Naive thymus-derived CD8-positive, alpha-beta T cell (primary cell): Measurements from ENCODE around the gene SMPD3. TPM values are rescaled to one million over a fixed set of nuclear protein-coding genes. Genes with fewer than 3 reads are reported as not detected.
"Not testable (repeated sequence)": the region's sequence is repeated elsewhere in the genome, so short reads cannot be mapped to it uniquely, and the experiment has no call there.

ENCODE experiments used
- ATAC-seq, 2 donors: fragments of 150-1000 bp; cut with Tn5 transposase in 1 of 2; sonication (Bioruptor Pico), chemical (Tn5 transposase) in 1 of 2; 1 replicate in 1 of 2; 2 replicates in 1 of 2; pipeline ENCODE4 v1.10.0; 2021; ENCODE audit warnings: mild to moderate bottlenecking in 2 of 2, moderate library complexity in 2 of 2
- POLR2A ChIA-PET: fragments of 350-600 bp; sonication (Branson Sonifier 250); formaldehyde crosslinking; loops from one replicate; lab custom pipeline; 2021; ENCODE audit warnings: antibody characterized with exemption; lab: Charles Lee
- DNase-seq, 10 donors: peaks; one replicate each; pipeline versions ENCODE4 v3.0.0 to v3.0.0-alpha.2; 2020 to 2022
- H3K27ac Mint-ChIP-seq, 10 donors: one replicate each; pipeline ENCODE4 v1.8.0; 2020 to 2022; ENCODE audit warnings: mild to moderate bottlenecking in 10 of 10, mixed read lengths in 10 of 10, moderate library complexity in 4 of 10, inconsistent platforms in 1 of 10
- H3K27me3 Mint-ChIP-seq, 5 donors: one replicate each; pipeline ENCODE4 v1.8.0; 2021 to 2022; ENCODE audit warnings: mixed read lengths in 5 of 5
- H3K36me3 Mint-ChIP-seq, 3 donors: one replicate each; pipeline ENCODE4 v1.8.0; 2020 to 2022; ENCODE audit warnings: mixed read lengths in 3 of 3, mild to moderate bottlenecking in 2 of 3, inconsistent platforms in 1 of 3
- H3K4me1 Mint-ChIP-seq, 4 donors: one replicate each; pipeline ENCODE4 v1.8.0; 2021 to 2022; ENCODE audit warnings: mixed read lengths in 4 of 4
- H3K4me3 Mint-ChIP-seq, 10 donors: one replicate each; pipeline ENCODE4 v1.8.0; 2020 to 2022; ENCODE audit warnings: mild to moderate bottlenecking in 10 of 10, mixed read lengths in 10 of 10, moderate library complexity in 6 of 10, inconsistent platforms in 1 of 10
- H3K9me3 Mint-ChIP-seq, 9 donors: one replicate each; pipeline ENCODE4 v1.8.0; 2020 to 2022; ENCODE audit warnings: mixed read lengths in 9 of 9, mild to moderate bottlenecking in 3 of 9, inconsistent platforms in 1 of 9, moderate library complexity in 1 of 9
- polyA plus RNA-seq, 3 donors: library from polyadenylated mRNA; unstranded; fragments of 300-500 nt; fragmentation: Illumina TruSeq; gene quantifications; one replicate each; pipeline ENCODE4 v1.2.3, GENCODE V29; 2021
- total RNA-seq, 8 experiments: library from RNA in 2 of 8; stranded (reverse) in 2 of 8; gene quantifications; one replicate each; pipeline ENCODE4 v1.2.3 and lab custom pipeline; 2021 to 2026

The SMPD3 gene
- total RNA-seq (under 1 TPM; 0.27 to 0.88 TPM), polyA plus RNA-seq (1 to 10 TPM in 1 of 3 donors, under 1 TPM in 2; 0.80 to 3.5 (median 0.94) TPM), total RNA-seq (lab: John Stamatoyannopoulos, UW) (0.06 to 0.57 (median 0.09) reads per million in 6 experiments)

DNA sequence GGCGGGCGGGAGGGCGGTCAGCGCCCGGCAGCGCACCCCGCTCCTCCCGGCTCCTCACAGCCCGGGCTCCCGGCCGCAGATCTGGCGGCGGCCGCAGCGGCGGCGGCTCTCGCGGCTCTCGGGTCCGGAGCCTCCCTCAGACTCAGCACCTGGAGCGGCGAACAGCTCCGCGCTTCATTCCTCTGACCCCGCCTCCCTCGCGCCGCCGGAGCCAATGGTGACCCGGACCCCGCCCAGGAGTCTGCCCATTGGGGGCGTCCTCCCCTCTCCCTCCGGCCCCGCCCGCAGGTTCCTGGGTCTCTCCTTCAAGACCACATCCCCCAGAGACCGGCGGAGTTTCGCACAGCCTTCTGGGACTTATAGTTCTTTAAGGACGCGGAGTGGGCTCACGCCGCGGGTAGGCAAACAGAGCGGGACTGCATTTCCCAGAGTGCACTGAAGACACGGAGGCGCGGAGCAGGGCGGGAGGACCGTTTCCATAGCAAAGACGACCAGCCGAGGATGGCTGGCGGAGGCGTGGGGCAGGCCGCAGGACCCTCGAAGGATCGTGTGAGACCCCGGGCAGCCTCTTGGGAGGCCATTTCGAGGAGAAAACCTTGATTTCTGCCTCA, at the start of gene SMPD3:
TSS of gene SMPD3 (minus strand) at position 149 of the 611 bp plus-strand sequence. CDS start 76,327 bp downstream, outside the sequence.
- peak; percentile 94 to 99 (median 97) for DNase-seq
- POLR2A ChIA-PET: interaction anchor here (1.0 to 2.3 kb wide), 5 partner anchors 11 to 137 kb away, joined by 3 to 11 read pairs (median 3); partner anchors contain the start of genes PRMT7 and SLC7A6OS
- Mint-ChIP-seq H3K27me3 (peaks cover 14 to 44% (median 29%) of the 10 kb centered on the region in 5 donors), H3K36me3 (no peaks in the 10 kb centered on the region), H3K4me1 (peaks cover 8 to 27% (median 18%) of the 10 kb centered on the region in 4 donors), H3K27ac (peak within 1 kb of the TSS in 6 of 10 donors; percentile 4 to 71 (median 54)), H3K9me3 (peaks cover 0 to 2% (median 0%) of the 10 kb centered on the region in 9 donors), H3K4me3 (peak within 1 kb of the TSS; percentile 64 to 89 (median 78))
- ATAC-seq: peak; percentile 95 to 97

DNA sequence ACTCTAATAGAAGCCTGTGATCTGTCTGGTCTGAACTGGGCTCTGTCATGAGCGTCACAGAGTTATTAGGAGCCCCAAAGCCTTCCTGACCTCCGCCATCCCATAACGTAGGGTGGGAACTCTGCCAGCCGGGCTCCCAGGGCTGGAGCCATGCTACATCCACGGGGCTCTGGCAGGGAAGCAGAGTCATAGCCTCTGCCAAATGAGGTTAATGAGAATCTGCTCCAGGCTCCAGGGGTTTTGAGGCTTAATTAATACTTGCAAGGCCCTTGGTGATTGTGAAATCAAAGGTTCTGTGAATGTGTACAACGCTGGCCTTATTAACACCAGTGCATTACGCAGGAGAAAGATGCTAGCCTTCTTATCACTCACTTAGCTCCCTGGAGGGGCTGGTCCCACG, 48.4 kb upstream of the SMPD3 start:
- Mint-ChIP-seq H3K27me3 (peaks cover 0 to 4% (median 0%) of the 10 kb centered on the region in 5 donors), H3K4me3 (no peak overlapping the region), H3K9me3 (no peaks in the 10 kb centered on the region), H3K27ac (no peak overlapping the region), H3K4me1 (peaks cover 3 to 8% (median 4%) of the 10 kb centered on the region in 4 donors), H3K36me3 (no peaks in the 10 kb centered on the region)
- DNase-seq (no peak), ATAC-seq (no peak)
- POLR2A ChIA-PET: no interaction called here

DNA sequence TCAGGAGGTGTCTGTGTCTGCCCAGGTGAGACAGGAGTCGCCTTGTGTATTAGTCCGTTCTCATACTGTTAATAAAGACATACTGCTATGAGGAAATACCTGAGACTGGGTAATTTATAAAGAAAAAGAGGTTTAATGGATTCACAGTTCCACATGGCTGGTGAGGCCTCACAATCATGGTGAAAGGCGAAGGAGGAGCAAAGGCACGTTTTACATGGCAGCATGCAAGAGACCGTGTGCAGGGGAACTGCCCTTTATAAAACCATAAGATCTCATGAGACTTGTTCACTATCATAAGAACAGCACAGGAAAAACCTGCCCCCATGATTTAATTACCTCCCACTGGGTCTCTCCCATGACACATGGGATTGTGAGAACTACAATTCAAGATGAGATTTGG, 46.0 kb upstream of the SMPD3 start:
- H3K9me3 Mint-ChIP-seq, POLR2A ChIA-PET, H3K27me3 Mint-ChIP-seq, H3K27ac Mint-ChIP-seq, ATAC-seq, H3K4me3 Mint-ChIP-seq, DNase-seq, H3K36me3 Mint-ChIP-seq: not testable (repeated sequence)
- peaks cover 3 to 11% (median 5%) of the 10 kb centered on the region in 4 donors for H3K4me1 Mint-ChIP-seq

DNA sequence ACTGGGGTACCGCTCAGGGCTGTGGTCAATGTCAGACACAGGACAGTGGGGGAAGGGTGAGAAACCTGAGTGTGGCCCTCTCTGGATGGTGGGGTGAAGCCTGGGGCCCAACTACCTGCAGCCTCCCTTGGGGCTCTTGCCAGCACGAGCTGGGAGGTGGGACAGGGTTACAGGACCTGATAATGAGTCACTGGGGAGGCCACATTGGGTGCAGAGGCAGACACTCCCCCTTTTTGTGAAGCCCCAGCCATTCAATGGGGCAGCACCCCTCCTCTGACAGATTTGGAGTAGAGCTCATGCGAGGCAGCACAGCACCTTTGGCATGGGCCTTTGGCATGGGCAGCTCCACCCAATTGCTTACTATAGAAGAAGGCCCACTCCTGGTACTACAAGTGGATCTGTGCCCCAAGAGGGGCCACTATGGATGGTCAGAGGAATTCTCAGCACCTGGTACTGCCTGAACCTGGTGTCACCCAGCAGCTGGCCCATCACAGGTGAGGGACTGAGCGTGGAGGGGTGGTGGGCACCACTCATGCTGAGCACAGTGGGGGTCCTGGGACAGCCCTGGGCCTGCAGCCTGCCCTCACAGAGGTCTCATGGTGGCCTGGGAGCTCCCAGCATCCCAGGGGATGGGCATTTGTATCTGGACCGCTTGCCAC, 45.2 kb upstream of the SMPD3 start:
- ATAC-seq (no peak), DNase-seq (no peak)
- Mint-ChIP-seq H3K4me1 (peaks cover 0 to 11% (median 0%) of the 10 kb centered on the region in 4 donors), H3K36me3 (no peaks in the 10 kb centered on the region), H3K4me3 (no peak overlapping the region), H3K9me3 (no peaks in the 10 kb centered on the region), H3K27ac (no peak overlapping the region), H3K27me3 (peaks cover 0 to 5% (median 0%) of the 10 kb centered on the region in 5 donors)
- POLR2A ChIA-PET: interaction anchor here (0.5 kb wide), 1 partner anchor 255 kb away, joined by 4 read pairs; no protein-coding TSS in a partner anchor

DNA sequence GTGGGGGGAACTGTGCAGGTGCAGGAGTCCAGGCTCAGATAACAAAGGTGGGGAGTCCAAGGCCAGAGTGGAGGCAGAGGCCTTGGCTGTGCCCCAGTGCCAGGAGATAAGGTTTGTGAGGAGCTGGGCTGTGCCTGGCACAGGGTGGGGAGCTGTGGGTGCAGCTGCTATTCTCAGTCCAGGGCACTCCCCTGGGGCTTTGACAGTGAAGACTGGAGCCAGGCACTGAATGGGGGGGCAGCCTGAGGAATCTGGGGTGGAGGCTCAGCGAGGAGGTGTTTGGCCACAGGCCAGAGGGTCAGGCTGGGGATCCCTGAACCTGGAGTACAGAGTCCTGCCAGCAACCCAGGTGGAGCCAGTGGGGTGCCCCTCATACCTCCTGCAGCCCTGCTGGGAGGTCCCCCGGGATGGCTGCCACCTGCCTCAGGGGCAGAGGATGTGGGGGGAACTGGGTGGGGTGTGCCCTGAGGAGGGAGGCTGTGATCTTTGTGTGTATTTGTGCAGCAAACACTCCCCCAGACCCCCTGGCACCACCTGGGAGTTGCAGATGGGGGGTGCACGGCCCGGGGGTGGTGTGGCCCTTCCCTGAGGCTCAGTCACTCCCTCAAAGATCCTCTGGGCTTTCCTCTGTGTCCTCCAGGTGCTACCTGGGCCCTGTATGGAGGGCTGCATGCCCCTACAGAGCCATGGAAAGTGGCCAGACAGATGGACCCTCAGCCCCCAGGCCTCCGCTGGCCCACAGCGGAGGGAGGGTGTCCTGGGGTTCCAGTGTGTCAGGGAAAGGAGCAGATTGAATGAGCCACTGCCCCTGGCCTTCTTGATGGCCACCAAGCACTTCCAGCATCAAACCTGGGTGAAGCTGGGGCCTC, 44.5 kb upstream of the SMPD3 start:
- Mint-ChIP-seq H3K27me3 (peaks cover 0 to 5% (median 0%) of the 10 kb centered on the region in 5 donors), H3K27ac (peak overlapping the region in 1 of 10 donors; percentile 57), H3K36me3 (no peaks in the 10 kb centered on the region), H3K4me3 (no peak overlapping the region), H3K9me3 (no peaks in the 10 kb centered on the region), H3K4me1 (peaks cover 0 to 11% (median 0%) of the 10 kb centered on the region in 4 donors)
- no peak for ATAC-seq
- POLR2A ChIA-PET: interaction anchor here (0.5 kb wide), 1 partner anchor 254 kb away, joined by 4 read pairs; no protein-coding TSS in a partner anchor
- DNase-seq: no peak

DNA sequence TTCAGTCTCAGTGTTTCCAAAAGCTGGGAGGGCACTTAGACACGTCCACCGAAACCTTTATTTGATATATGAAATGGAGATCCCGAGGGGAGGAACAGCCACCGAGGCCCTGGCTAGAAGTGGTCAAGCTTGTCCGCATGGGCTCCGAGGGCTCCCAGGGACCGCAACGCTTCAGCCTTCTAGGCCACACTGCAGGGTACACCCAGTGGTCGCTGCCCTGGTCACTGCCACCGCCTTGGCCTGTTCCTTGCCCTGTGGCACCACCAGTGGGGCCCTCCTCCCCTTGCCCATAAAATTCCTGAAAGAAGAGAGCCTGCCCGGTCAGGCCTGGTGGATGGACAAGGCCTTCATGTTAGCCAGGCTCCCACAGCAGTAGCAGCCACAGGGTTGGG, 43.8 kb upstream of the SMPD3 start:
- Mint-ChIP-seq H3K27ac (peak overlapping the region in 1 of 10 donors; percentile 57), H3K9me3 (no peaks in the 10 kb centered on the region), H3K4me3 (no peak overlapping the region), H3K4me1 (peaks cover 0 to 11% (median under 1%) of the 10 kb centered on the region in 4 donors), H3K36me3 (no peaks in the 10 kb centered on the region), H3K27me3 (peaks cover 0 to 5% (median 0%) of the 10 kb centered on the region in 5 donors)
- DNase-seq: no peak
- POLR2A ChIA-PET: no interaction called here
- ATAC-seq: no peak

DNA sequence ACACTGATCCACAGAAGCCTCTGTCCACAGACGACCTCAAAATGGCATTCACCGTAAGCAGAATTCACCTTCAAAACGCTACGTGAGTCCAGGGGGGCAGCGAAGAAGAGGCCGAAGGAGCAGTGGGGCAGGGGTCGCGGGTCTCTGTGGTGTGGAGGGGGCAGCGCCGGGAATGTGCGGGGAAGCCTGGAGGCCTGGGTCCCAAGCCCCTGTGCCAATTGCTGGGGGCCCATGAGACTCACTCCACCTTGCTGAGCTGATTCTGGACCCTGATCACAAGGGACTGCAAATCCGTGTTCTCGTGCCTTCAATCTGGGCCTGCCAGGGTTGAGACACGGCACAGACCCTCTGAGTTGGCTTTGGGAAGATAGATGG, 43.3 kb upstream of the SMPD3 start:
- POLR2A ChIA-PET: no interaction called here
- Mint-ChIP-seq H3K36me3 (no peaks in the 10 kb centered on the region), H3K4me3 (no peak overlapping the region), H3K27me3 (peaks cover 0 to 5% (median 0%) of the 10 kb centered on the region in 5 donors), H3K9me3 (no peaks in the 10 kb centered on the region), H3K27ac (no peak overlapping the region), H3K4me1 (peaks cover 0 to 15% (median 1%) of the 10 kb centered on the region in 4 donors)
- ATAC-seq (no peak), DNase-seq (no peak)

DNA sequence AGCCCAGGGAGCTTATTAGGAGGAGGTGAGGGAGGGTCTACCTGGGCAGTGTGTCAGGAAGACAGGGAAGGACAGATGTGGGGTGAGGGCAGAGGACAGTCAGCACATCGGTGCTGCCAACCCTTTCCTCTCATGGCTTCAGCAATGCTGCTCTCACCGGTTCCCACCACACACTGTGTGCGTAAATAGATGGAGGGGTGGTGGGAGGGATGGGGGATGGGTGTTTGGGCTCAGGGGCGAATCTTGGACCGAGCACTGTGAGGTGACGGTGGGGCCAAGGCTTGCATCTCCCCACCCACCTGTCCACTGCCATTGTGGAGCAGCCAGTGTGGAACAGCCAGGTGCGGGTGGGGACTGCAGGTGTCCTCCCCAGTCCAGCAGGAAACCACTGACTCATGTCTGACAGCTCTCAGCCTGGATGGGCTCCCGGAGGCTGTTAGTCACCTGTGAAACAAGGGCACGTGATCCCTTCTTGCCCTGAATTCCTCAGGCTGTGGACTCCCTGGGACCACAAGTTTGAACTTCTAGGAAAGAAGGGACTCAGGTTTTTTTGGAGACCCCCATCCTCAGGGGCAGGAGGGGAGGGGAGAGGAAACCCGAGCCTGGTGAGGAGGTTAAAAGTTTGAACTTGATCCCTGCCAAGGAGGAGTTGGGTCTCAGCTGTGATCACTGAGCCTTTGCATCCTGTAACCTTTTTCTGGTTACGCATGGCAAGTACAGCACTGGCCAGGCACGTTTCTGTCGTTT, 42.7 kb upstream of the SMPD3 start:
- POLR2A ChIA-PET: no interaction called here
- no peaks in the 10 kb centered on the region for H3K9me3 Mint-ChIP-seq

DNA sequence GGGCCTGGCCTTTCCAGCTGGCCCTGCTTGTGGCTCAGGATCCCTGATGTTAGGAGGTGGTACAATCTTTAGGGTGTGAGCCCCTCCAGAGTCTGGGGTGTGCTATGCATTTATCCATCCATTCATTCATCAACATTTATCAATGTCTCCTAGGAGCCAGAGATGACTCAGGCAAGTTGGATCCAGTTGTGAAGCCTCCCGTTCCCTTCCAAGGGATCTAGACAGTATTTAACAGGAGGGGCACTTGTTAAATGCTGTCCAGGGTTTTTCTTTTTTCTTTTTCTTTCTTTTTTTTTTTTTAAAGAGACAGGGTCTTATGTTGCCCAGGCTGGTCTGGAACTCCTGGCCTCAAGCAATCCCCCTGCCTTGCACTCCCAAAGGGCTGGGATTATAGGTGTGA, 42.0 kb upstream of the SMPD3 start:
- Mint-ChIP-seq H3K4me1 (peaks cover 0 to 15% (median 1%) of the 10 kb centered on the region in 4 donors), H3K9me3 (no peaks in the 10 kb centered on the region), H3K27me3 (peaks cover 0 to 5% (median 0%) of the 10 kb centered on the region in 5 donors), H3K4me3 (no peak overlapping the region), H3K36me3 (no peaks in the 10 kb centered on the region), H3K27ac (peak overlapping the region in 1 of 10 donors; percentile 57)
- ATAC-seq (no peak), DNase-seq (no peak)
- POLR2A ChIA-PET: no interaction called here

More for the DNA sequence above, 42.7 kb upstream of the SMPD3 start:
- Mint-ChIP-seq H3K4me1 (peaks cover 0 to 15% (median 1%) of the 10 kb centered on the region in 4 donors), H3K27me3 (peaks cover 0 to 5% (median 0%) of the 10 kb centered on the region in 5 donors), H3K4me3 (no peak overlapping the region), H3K27ac (peak overlapping the region in 1 of 10 donors; percentile 57), H3K36me3 (no peaks in the 10 kb centered on the region)
- no peak for DNase-seq
- ATAC-seq: no peak

DNA sequence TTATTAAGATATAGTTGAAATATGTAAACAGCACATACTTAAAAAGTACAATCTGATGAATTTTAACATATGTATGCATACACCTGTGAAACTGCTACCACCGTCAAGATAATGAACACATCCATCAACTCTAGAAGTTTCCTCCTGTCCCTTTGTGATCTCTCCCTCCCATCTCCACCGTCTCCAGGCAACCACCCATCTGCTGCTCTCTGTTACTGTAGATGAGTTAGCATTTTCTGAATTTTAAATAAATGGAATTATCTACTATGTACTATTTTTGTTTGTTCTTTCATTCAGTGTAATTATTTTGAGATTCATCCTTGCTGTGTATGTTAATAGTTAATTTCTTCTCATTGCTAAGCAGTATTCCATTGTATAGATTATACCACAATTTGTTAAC, 40.2 kb upstream of the SMPD3 start:
- H3K4me3 Mint-ChIP-seq: no peak overlapping the region
- H3K36me3 Mint-ChIP-seq: no peaks in the 10 kb centered on the region
- peaks cover 0 to 15% (median 1%) of the 10 kb centered on the region in 4 donors for H3K4me1 Mint-ChIP-seq
- POLR2A ChIA-PET: interaction anchor here (0.5 kb wide), 1 partner anchor 70 kb away, joined by 4 read pairs; no protein-coding TSS in a partner anchor
- no peak for DNase-seq
- no peak for ATAC-seq
- H3K27me3 Mint-ChIP-seq: peaks cover 0 to 5% (median 2%) of the 10 kb centered on the region in 5 donors
- peaks cover 0 to 3% (median 0%) of the 10 kb centered on the region in 9 donors for H3K9me3 Mint-ChIP-seq
- H3K27ac Mint-ChIP-seq: no peak overlapping the region

DNA sequence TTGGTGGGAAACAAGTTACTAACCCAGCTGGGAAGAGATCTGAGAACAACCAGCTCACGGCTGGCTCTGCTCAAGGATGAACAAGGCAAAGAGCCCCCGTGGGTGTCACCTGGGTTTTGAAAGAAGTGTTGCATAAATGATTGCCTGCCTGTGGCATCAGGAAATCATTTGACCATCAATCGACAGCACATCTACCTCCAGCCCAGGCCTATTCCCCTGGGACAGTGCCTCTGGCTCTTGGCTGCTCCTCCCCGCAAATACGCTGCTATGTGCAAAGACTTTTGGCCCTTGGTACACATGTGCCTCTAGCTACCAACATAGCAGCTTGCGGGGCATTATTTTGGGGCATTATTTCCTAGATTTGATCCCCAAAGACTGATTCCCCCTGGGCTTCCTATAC, 39.4 kb upstream of the SMPD3 start:
- ATAC-seq: no peak
- POLR2A ChIA-PET: no interaction called here
- H3K4me3 Mint-ChIP-seq: no peak overlapping the region
- peaks cover 0 to 3% (median 0%) of the 10 kb centered on the region in 9 donors for H3K9me3 Mint-ChIP-seq
- H3K27me3 Mint-ChIP-seq: peaks cover 0 to 4% (median 2%) of the 10 kb centered on the region in 5 donors
- H3K4me1 Mint-ChIP-seq: peaks cover 0 to 15% (median 1%) of the 10 kb centered on the region in 4 donors
- H3K27ac Mint-ChIP-seq: no peak overlapping the region
- no peak for DNase-seq
- peaks cover 0 to 2% (median 0%) of the 10 kb centered on the region in 3 donors for H3K36me3 Mint-ChIP-seq
